ENCODE results near the gene DEFB129.

DNA sequence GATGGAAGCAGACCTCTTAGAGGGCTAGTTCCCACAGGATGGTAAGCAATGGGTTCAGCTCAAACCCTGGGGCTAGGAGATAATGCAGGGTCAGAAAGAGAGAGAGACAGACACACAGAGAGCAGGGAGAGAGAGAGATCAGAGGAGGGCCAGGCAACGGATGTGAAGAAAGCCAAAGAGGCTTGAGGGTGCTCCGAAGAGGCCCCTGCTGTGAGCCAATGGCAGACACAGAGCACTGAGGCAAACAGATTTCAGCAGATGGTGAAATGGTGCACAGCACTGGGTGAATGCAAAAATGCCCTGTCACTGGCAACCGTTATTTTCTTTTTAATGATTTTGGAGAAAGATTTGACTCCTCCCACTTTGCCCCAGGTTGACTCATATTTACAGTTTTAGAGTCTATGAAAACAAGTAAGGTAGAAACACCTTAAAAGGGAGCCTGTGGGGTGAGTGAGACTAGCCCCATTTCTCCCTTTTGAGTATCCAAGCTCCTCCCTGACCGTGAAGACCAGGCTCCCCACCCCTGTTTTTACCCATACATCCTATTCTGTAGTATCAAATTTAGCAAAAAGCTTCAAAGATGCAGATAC is 31.3 kb downstream of the DEFB129 start:
- no peak for TF ChIP-seq CTCF (IDR thresholded peaks at IDR 0.05; ENCODE audit: insufficient read depth, low read length, poor library complexity, severe bottlenecking)
- no peak for TF ChIP-seq EZH2phosphoT487 (conservative IDR thresholded peaks at IDR 0.05; ENCODE audit: low read length)
